Measurements from ENCODE around the gene CLEC7A.

The CLEC7A gene

GRCh38 chr12:10088955-10089900 lies 40.8 kb downstream of the CLEC7A start:
- DNase-seq, result no peak

DNA sequence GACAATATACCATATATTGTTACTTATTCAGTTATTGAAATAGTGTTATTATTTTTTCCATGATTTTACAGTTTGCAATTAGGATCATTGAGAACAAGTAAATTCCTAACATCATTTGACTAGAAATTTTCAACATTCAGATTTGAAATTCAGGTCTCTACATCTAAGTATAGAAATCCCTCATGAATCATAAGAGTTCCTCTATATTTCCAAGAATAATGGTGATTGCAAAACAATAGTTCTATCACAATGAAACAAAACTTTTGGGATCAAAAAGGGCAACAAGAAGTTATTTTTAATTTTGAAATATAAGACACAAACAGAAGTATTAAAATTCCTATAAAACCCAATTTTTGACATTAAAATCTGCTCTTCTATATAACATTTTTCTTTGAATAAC lies 42.0 kb downstream of the CLEC7A start:
- no peak for DNase-seq

GRCh38 chr12:10086387-10086786 lies 43.6 kb downstream of the CLEC7A start:
- no peak for DNase-seq

DNA sequence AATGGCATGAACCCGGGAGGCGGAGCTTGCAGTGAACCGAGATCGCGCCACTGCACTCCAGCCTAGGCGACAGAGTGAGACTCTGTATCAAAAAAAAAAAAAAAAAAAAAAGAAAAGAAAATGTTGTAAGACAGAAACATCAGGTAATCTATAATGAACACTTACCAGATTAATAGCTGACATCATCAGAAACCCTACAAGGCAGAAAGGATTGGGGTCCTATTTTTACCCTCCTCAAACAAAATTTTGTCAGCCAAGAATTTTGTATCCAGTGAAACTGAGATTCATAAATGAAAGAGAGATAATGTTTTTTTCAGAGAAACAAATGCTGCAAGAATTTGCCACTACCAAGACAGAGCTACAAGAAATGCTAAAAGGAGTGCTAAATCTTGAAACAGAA lies 45.3 kb downstream of the CLEC7A start:
- no peak for DNase-seq

GRCh38 chr12:10082117-10082874 lies 47.7 kb downstream of the CLEC7A start:
- no peak for DNase-seq

DNA sequence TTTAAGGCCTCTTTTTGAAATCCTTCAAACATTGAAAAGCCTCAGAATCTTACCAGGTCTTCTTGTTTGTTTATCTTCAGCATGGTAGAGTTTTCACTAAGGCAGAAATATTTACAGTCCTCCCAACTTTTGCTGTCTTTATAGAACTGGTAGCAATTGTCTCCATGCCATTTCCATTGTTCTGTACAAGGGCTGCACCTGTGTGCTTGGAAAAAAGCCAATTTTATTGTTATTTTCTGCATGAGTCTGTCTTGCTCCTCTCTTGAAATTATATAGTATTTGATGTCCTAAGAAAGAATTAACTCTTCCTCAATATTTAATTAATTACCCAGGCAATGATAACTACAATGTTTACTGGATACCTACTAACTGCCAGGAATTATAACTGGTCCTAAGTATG lies 54.5 kb downstream of the CLEC7A start:
- DNase-seq, result no peak

DNA sequence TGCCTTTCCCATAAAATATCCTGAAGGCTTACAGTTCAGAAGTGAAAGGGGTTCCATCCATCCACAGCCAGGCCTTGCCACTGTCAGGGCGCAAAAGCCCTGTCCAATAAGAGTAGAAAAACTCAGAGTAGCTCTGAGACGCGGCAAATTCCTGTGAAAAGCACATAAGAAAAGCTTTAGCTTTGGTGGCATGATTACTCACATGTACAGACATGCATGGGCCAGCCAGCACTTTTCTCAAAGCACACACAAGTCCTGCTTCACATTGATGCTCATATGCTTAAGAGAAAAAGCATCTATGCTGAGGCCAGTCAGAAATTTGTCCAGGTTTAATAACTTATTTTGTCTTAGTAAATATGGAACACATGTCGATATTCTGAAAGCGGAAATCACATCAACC lies 56.7 kb downstream of the CLEC7A start:
- DNase-seq, result no peak

DNA sequence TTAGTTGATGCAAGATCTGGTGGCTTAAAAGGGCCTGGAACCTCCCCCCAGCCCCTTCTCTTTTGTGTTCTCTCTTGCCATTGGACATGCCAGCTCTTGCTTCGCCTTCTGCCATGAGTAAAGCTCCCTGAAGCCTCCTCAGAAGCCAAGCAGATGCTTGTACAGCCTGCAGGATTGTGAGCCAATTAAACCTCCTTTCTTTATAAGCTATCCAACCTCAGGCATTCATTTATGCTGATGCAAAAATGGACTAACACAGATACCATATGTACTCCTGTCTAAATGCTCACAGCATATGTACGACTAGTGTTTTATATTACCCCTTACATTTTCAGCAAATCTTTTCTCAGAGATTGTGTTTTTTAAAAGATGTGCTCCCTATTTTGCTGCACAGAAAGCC lies 57.9 kb downstream of the CLEC7A start:
- no peak for DNase-seq

GRCh38 chr12:10070380-10070779 lies 59.6 kb downstream of the CLEC7A start:
- no peak for DNase-seq

DNA sequence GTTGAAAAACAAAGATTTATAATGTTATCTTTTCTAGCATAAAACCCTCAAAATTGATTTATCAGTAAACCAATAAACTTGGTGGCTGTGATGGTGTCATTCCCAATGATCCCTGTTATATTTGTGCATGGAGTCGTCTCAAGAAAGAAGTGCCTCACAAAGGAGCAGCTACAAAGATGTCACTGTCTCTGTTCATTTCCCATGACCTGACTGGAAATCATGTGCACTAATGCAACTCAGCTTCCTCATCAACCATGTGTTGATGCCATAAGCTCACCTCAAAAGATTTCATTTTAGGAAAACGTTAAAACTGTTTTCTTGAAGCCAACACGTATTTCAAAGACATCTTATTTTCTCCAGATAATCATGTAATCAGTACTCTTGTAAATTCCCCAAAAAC lies 60.0 kb downstream of the CLEC7A start:
- DNase-seq, result no peak

GRCh38 chr12:10069099-10069498 lies 60.9 kb downstream of the CLEC7A start:
- DNase-seq, result no peak

- no peak for DNase-seq
These were observed 61.4 kb downstream of the CLEC7A start for GRCh38 chr12:10068644-10069043.

GRCh38 chr12:10067942-10068341 lies 62.1 kb downstream of the CLEC7A start:
- DNase-seq, result no peak

DNA sequence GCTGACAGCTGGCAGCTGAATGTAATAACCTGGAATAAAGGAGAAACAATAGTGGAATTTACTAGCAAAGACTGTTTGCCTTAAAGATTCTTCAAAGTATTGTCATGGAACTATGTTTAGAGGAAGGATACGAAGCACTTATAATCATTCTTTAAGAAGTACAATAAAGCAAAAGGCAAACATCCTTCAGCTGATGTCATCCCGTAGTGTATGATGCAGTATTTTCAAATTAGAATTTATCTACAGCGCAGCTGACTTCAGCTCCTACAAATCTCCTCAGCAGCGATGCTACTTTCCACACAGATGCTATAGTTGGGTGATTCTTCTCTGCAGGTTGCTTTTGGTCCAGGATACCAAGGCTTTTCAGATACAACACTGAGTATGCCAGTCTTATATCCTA lies 62.7 kb downstream of the CLEC7A start:
- DNase-seq, result no peak

Measured in activated naive CD4-positive, alpha-beta T cell treated with anti-CD3 and anti-CD28 coated beads, Interleukin-2, amount 50 U/mL, for 16 hours (primary cell).